Central memory CD8-positive, alpha-beta T cell (primary cell): ENCODE measurements around the gene L1CAM.
A peak's percentile ranks its signal among the peaks of the same experiment; 100 is the strongest.

Source experiments
- ATAC-seq: fragments of 150-1000 bp; cut with Tn5 transposase; replicated peaks from 2 replicates; pipeline ENCODE4 v1.10.0; 2022; ENCODE audit warnings: mild to moderate bottlenecking, moderate FRiP score, moderate number of reproducible peaks; ENCODE audit not compliant: poor library complexity, severe bottlenecking; ENCODE audit errors: extremely low read depth
- DNase-seq, 2 donors: peaks; one replicate each; pipeline ENCODE4 v3.0.0; 2021; ENCODE audit warnings: low spot score in 2 of 2
- H3K27ac Mint-ChIP-seq: one replicate; pipeline ENCODE4 v1.8.0; 2022; ENCODE audit warnings: low read depth, mild to moderate bottlenecking, moderate library complexity, mixed read lengths
- H3K27me3 Mint-ChIP-seq: one replicate; pipeline ENCODE4 v1.8.0; 2022; ENCODE audit warnings: mixed read lengths
- H3K36me3 Mint-ChIP-seq: one replicate; pipeline ENCODE4 v1.8.0; 2022; ENCODE audit warnings: mild to moderate bottlenecking, moderate library complexity, mixed read lengths; ENCODE audit not compliant: insufficient read depth
- H3K4me1 Mint-ChIP-seq: one replicate; pipeline ENCODE4 v1.8.0; 2022; ENCODE audit warnings: mixed read lengths
- H3K4me3 Mint-ChIP-seq: one replicate; pipeline ENCODE4 v1.8.0; 2022; ENCODE audit warnings: mild to moderate bottlenecking, moderate library complexity, mixed read lengths
- H3K9me3 Mint-ChIP-seq: one replicate; pipeline ENCODE4 v1.8.0; 2022; ENCODE audit warnings: mixed read lengths

Gene L1CAM

GRCh38 chrX:153905481-153906095 is 19.6 kb upstream of the L1CAM start:
- Mint-ChIP-seq H3K36me3 (peaks cover 19% of the 10 kb centered on the region), H3K27ac (peak overlapping the region; percentile 85), H3K4me1 (peaks cover 44% of the 10 kb centered on the region), H3K9me3 (no peaks in the 10 kb centered on the region), H3K27me3 (no peaks in the 10 kb centered on the region), H3K4me3 (peak overlapping the region; percentile 54)
- ATAC-seq: no peak
- no peak for DNase-seq

- H3K9me3 Mint-ChIP-seq: no peaks in the 10 kb centered on the region
- DNase-seq (no peak), ATAC-seq (no peak)
- peak within 1 kb of the TSS; percentile 63 for H3K4me3 Mint-ChIP-seq
- H3K27me3 Mint-ChIP-seq: no peaks in the 10 kb centered on the region
- peak within 1 kb of the TSS; percentile 85 for H3K27ac Mint-ChIP-seq
- H3K36me3 Mint-ChIP-seq: peaks cover 16% of the 10 kb centered on the region
- H3K4me1 Mint-ChIP-seq: peaks cover 45% of the 10 kb centered on the region
These were observed 18.3 kb upstream of the L1CAM start, which contains the start of gene AVPR2 for GRCh38 chrX:153903991-153904957. Gene AVPR2, plus strand, starts transcription at chrX:153904673. Its CDS starts 473 bp downstream, at chrX:153905146.

GRCh38 chrX:153903238-153903980 is 17.4 kb upstream of the L1CAM start:
- H3K9me3 Mint-ChIP-seq: no peaks in the 10 kb centered on the region
- H3K27me3 Mint-ChIP-seq: no peaks in the 10 kb centered on the region
- H3K4me1 Mint-ChIP-seq: peaks cover 45% of the 10 kb centered on the region
- ATAC-seq (no peak), DNase-seq (no peak)
- peaks cover 13% of the 10 kb centered on the region for H3K36me3 Mint-ChIP-seq
- H3K4me3 Mint-ChIP-seq: peak overlapping the region; percentile 63
- peak overlapping the region; percentile 44 for H3K27ac Mint-ChIP-seq

GRCh38 chrX:153902385-153902784 is 16.4 kb upstream of the L1CAM start:
- no peak overlapping the region for H3K4me3 Mint-ChIP-seq
- H3K9me3 Mint-ChIP-seq: no peaks in the 10 kb centered on the region
- no peaks in the 10 kb centered on the region for H3K27me3 Mint-ChIP-seq
- H3K4me1 Mint-ChIP-seq: peaks cover 45% of the 10 kb centered on the region
- peaks cover 10% of the 10 kb centered on the region for H3K36me3 Mint-ChIP-seq
- DNase-seq (no peak), ATAC-seq (no peak)
- H3K27ac Mint-ChIP-seq: peak overlapping the region; percentile 87

- peaks cover 10% of the 10 kb centered on the region for H3K36me3 Mint-ChIP-seq
- H3K4me3 Mint-ChIP-seq: peak overlapping the region; percentile 29
- no peak for ATAC-seq
- peaks cover 45% of the 10 kb centered on the region for H3K4me1 Mint-ChIP-seq
- H3K9me3 Mint-ChIP-seq: no peaks in the 10 kb centered on the region
- peak overlapping the region; percentile 87 for H3K27ac Mint-ChIP-seq
- DNase-seq: no peak
- no peaks in the 10 kb centered on the region for H3K27me3 Mint-ChIP-seq
These were observed 15.8 kb upstream of the L1CAM start for GRCh38 chrX:153901753-153902140.

GRCh38 chrX:153900831-153901752 is 15.1 kb upstream of the L1CAM start:
- H3K27me3 Mint-ChIP-seq: no peaks in the 10 kb centered on the region
- DNase-seq: peak; percentile 17 to 52
- H3K4me1 Mint-ChIP-seq: peaks cover 40% of the 10 kb centered on the region

GRCh38 chrX:153897899-153898298 is 11.9 kb upstream of the L1CAM start:
- H3K9me3 Mint-ChIP-seq: no peaks in the 10 kb centered on the region
- H3K4me3 Mint-ChIP-seq: no peak overlapping the region
- peaks cover 18% of the 10 kb centered on the region for H3K4me1 Mint-ChIP-seq
- no peaks in the 10 kb centered on the region for H3K27me3 Mint-ChIP-seq
- ATAC-seq (no peak), DNase-seq (no peak)
- peaks cover 3% of the 10 kb centered on the region for H3K36me3 Mint-ChIP-seq
- H3K27ac Mint-ChIP-seq: no peak overlapping the region

More at GRCh38 chrX:153900831-153901752, 15.1 kb upstream of the L1CAM start:
- Mint-ChIP-seq H3K27ac (peak overlapping the region; percentile 87), H3K9me3 (no peaks in the 10 kb centered on the region), H3K36me3 (peaks cover 8% of the 10 kb centered on the region), H3K4me3 (peak overlapping the region; percentile 29)
- peak; percentile 88 for ATAC-seq

GRCh38 chrX:153889123-153889522 is 3.1 kb upstream of the L1CAM start:
- ATAC-seq: no peak
- Mint-ChIP-seq H3K4me1 (no peaks in the 10 kb centered on the region), H3K27me3 (peaks cover 5% of the 10 kb centered on the region), H3K9me3 (no peaks in the 10 kb centered on the region), H3K36me3 (peaks cover 1% of the 10 kb centered on the region), H3K27ac (no peak overlapping the region), H3K4me3 (no peak overlapping the region)
- no peak for DNase-seq

- H3K27me3 Mint-ChIP-seq: peaks cover 8% of the 10 kb centered on the region
- H3K4me1 Mint-ChIP-seq: no peaks in the 10 kb centered on the region
- H3K4me3 Mint-ChIP-seq: no peak overlapping the region
- ATAC-seq (no peak), DNase-seq (no peak)
- no peak overlapping the region for H3K27ac Mint-ChIP-seq
- no peaks in the 10 kb centered on the region for H3K9me3 Mint-ChIP-seq
- H3K36me3 Mint-ChIP-seq: peaks cover 1% of the 10 kb centered on the region
These were observed 2.4 kb upstream of the L1CAM start for GRCh38 chrX:153888344-153888743.

- ATAC-seq (no peak), DNase-seq (no peak)
- no peaks in the 10 kb centered on the region for H3K9me3 Mint-ChIP-seq
- peaks cover 12% of the 10 kb centered on the region for H3K27me3 Mint-ChIP-seq
- H3K4me1 Mint-ChIP-seq: no peaks in the 10 kb centered on the region
- H3K4me3 Mint-ChIP-seq: no peak overlapping the region
- peaks cover 1% of the 10 kb centered on the region for H3K36me3 Mint-ChIP-seq
- H3K27ac Mint-ChIP-seq: no peak overlapping the region
These were observed 1.4 kb upstream of the L1CAM start for GRCh38 chrX:153887385-153887784.

GRCh38 chrX:153886915-153887314 is 942 bp upstream of the L1CAM start:
- peaks cover 17% of the 10 kb centered on the region for H3K27me3 Mint-ChIP-seq
- ATAC-seq (no peak), DNase-seq (no peak)
- H3K4me3 Mint-ChIP-seq: peak overlapping the region; percentile 50
- no peaks in the 10 kb centered on the region for H3K9me3 Mint-ChIP-seq
- no peak overlapping the region for H3K27ac Mint-ChIP-seq
- peaks cover 1% of the 10 kb centered on the region for H3K36me3 Mint-ChIP-seq
- no peaks in the 10 kb centered on the region for H3K4me1 Mint-ChIP-seq
